Measurements from ENCODE around the gene ERCC2. TPM values are rescaled to one million over a fixed set of nuclear protein-coding genes. Genes with fewer than 3 reads are reported as not detected.
A peak's percentile ranks its signal among the peaks of the same experiment; 100 is the strongest.

ERCC2 gene
- total and polyA plus RNA-seq, 2 experiments from 2014 or later: 19.2 to 69.1 TPM

DNA sequence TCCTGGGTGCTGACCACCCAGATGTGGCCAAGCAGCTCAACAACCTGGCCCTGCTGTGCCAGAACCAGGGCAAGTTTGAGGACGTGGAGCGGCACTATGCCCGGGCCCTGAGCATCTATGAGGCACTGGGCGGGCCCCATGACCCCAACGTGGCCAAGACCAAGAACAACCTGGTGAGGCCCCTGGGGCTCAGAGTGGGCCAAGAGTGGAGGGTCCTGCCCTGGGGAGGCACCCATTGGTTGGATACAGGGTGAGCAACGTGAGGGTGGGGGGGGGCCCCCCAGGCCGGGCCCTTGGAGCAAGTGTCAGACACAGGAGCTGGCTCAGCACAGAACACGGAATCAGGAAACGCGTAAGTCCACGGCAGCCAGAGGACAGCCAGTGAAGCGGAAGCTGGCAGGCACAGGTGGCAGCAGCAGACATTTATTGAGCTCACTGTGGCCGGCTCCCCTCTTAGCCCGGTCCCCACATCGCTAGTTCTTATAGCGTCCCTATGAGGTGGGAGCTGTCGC lies 20.9 kb downstream of the ERCC2 start:
- Histone ChIP-seq H3K4me1 (ENCODE audit: low read depth) (no peaks in the 10 kb centered on the region), H3K9me3 (ENCODE audit: low read depth) (no peaks in the 10 kb centered on the region), H3K27ac (no peak overlapping the region), H3K36me3 (peaks cover 21% of the 10 kb centered on the region), H3K27me3 (no peaks in the 10 kb centered on the region), H3K4me3 (no peak overlapping the region)
- DNase-seq (ENCODE audit: low read depth in 1 of 2, low spot score in 1 of 2): no peak
- TF ChIP-seq, protein P1, sequence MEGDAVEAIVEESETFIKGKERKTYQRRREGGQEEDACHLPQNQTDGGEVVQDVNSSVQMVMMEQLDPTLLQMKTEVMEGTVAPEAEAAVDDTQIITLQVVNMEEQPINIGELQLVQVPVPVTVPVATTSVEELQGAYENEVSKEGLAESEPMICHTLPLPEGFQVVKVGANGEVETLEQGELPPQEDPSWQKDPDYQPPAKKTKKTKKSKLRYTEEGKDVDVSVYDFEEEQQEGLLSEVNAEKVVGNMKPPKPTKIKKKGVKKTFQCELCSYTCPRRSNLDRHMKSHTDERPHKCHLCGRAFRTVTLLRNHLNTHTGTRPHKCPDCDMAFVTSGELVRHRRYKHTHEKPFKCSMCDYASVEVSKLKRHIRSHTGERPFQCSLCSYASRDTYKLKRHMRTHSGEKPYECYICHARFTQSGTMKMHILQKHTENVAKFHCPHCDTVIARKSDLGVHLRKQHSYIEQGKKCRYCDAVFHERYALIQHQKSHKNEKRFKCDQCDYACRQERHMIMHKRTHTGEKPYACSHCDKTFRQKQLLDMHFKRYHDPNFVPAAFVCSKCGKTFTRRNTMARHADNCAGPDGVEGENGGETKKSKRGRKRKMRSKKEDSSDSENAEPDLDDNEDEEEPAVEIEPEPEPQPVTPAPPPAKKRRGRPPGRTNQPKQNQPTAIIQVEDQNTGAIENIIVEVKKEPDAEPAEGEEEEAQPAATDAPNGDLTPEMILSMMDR (IDR thresholded peaks at IDR 0.05; ENCODE audit: low read depth, low read length): no peak

DNA sequence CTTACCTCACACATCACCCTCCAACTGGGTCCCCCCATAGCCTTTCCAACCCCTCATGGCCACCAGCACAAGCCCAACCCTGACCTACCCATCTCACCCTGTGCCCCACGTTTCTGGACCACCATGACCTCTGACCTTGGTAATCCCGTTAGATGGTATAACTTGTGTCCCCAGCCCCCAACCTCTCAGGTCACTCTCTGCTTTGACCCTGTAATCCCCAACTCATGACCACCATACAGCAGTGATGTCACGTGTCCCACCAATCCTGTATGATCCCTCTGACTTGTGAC lies 21.3 kb downstream of the ERCC2 start:
- H3K27me3 ChIP-seq: no peaks in the 10 kb centered on the region
- H3K4me3 ChIP-seq: no peak overlapping the region
- no peak for DNase-seq (ENCODE audit: low read depth in 1 of 2, low spot score in 1 of 2)
- H3K9me3 ChIP-seq (ENCODE audit: low read depth): no peaks in the 10 kb centered on the region
- TF ChIP-seq, protein P1 (IDR thresholded peaks at IDR 0.05; ENCODE audit: low read depth, low read length): no peak
- peaks cover 17% of the 10 kb centered on the region for H3K36me3 ChIP-seq
- no peak overlapping the region for H3K27ac ChIP-seq
- H3K4me1 ChIP-seq (ENCODE audit: low read depth): no peaks in the 10 kb centered on the region

DNA sequence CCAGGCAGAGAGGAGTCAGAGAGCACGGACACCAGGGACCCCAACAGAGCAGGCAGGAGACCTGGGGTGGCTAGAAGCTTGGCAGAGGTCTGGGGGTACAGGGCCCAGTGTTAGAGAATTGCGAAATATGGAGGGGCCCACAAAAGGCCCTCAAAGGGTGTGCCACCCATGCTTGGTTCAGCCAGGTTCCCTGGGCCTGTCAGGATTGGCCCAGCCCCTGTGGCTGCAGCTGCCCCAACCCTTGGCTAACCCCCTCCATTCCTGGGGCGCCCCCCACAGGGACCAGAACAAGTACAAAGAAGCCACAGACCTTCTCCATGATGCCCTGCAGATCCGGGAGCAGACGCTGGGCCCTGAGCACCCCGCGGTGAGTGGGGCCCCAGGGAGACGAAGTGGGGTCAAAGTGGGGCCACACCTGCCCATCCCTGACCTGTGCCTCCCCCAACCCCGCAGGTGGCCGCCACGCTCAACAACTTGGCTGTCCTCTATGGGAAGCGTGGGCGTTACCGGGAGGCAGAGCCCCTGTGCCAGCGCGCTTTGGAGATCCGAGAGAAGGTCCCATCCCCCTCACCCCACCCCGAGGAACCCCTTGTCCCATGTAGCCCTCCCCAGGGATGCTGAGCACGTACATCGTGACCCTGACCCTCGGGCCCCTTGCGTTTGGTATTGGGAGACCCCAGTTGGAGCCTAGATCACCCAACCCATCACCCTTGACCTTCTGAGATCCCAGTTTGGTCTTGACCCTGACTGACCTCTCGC lies 21.8 kb downstream of the ERCC2 start:
- DNase-seq (ENCODE audit: low read depth in 1 of 2, low spot score in 1 of 2): no peak
- TF ChIP-seq, protein P1 (IDR thresholded peaks at IDR 0.05; ENCODE audit: low read depth, low read length): no peak

DNA sequence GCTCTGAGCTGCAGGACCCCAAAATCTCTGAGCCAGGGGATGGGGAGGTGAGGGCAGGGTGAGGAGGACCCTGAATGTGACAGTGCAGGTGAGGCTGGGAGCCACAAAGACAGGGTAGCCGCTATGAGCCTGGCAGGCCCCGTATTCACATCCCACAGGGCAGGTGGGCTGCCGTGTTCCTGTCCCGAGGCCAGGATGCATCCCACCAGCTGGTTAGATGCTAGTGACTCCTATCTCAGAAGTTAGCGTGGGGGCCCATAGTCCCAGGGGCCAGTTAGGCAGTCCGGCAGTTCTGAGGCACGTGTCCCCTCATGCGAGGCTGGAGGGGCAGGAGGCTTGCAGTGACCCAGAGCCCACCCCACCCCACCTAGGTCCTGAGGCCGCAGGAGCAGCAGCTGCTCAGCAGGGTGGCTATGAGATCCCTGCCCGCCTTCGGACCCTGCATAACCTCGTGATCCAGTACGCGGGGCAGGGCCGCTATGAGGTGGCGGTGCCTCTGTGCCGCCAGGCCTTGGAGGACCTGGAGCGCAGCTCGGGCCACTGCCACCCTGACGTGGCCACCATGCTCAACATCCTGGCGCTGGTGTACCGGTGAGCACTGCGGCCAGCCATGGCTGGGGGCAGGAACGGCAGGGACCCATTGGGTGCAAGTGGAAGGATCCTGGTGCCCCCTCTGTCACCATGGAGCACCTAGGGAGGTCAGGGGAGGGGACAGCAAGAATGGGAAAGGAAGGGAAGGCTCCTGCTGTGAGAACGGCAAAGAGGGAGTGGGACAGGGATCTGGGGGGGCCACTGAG lies 22.6 kb downstream of the ERCC2 start:
- Histone ChIP-seq H3K27ac (no peak overlapping the region), H3K27me3 (no peaks in the 10 kb centered on the region)
- no peak for DNase-seq (ENCODE audit: low read depth in 1 of 2, low spot score in 1 of 2)

More for the DNA sequence above, 21.8 kb downstream of the ERCC2 start:
- H3K9me3 ChIP-seq (ENCODE audit: low read depth): no peaks in the 10 kb centered on the region
- no peaks in the 10 kb centered on the region for H3K4me1 ChIP-seq (ENCODE audit: low read depth)
- H3K27me3 ChIP-seq: no peaks in the 10 kb centered on the region
- H3K36me3 ChIP-seq: peaks cover 13% of the 10 kb centered on the region
- H3K4me3 ChIP-seq: no peak overlapping the region
- no peak overlapping the region for H3K27ac ChIP-seq

DNA sequence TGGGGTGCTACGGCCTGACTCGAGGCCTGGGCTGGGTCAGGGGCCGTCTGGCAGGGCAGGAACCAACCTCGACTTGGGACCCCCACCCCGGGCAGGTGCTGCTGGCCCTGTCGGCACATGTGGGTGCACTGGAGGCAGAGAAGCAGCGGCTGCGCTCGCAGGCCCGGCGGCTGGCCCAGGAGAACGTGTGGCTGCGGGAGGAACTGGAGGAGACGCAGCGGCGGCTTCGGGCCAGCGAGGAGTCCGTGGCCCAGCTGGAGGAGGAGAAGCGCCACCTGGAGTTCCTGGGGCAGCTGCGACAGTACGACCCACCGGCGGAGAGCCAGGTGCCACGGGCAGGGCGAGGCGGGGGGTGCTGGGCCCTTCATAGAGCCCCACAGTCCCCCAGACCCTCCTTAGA lies 23.9 kb downstream of the ERCC2 start:
- Histone ChIP-seq H3K36me3 (peaks cover 2% of the 10 kb centered on the region), H3K4me1 (ENCODE audit: low read depth) (no peaks in the 10 kb centered on the region), H3K27me3 (peaks cover 7% of the 10 kb centered on the region), H3K9me3 (ENCODE audit: low read depth) (no peaks in the 10 kb centered on the region), H3K27ac (no peak overlapping the region), H3K4me3 (no peak overlapping the region)
- TF ChIP-seq, protein P1 (IDR thresholded peaks at IDR 0.05; ENCODE audit: low read depth, low read length): no peak
- DNase-seq (ENCODE audit: low read depth in 1 of 2, low spot score in 1 of 2): peak in 1 of 2 donors; percentile 30

More for the DNA sequence above, 22.6 kb downstream of the ERCC2 start:
- Histone ChIP-seq H3K4me1 (ENCODE audit: low read depth) (no peaks in the 10 kb centered on the region), H3K4me3 (no peak overlapping the region), H3K9me3 (ENCODE audit: low read depth) (no peaks in the 10 kb centered on the region), H3K36me3 (peaks cover 11% of the 10 kb centered on the region)
- TF ChIP-seq, protein P1 (IDR thresholded peaks at IDR 0.05; ENCODE audit: low read depth, low read length): no peak

All from cardiac muscle cell (in vitro differentiated cells and primary cell).